Fibroblast of lung (primary cell): Measurements from ENCODE around the gene SPHK1.

Experiments
- EZH2 ChIP-seq: IDR thresholded peaks from 2 replicates; pipeline ENCODE4 v1.5.1; 2012; ENCODE audit warnings: low read length, control low read depth, mild to moderate bottlenecking; ENCODE audit errors: missing control alignments
- TF ChIP-seq, protein P1 (sequence below), 2 donors: IDR thresholded peaks in 1 of 2; conservative IDR thresholded peaks in 1 of 2; 1 replicate in 1 of 2; 2 replicates in 1 of 2; pipeline ENCODE4 v1.5.1; 2011 to 2012; ENCODE audit warnings: low read length in 2 of 2, control low read depth in 1 of 2, inconsistent platforms in 1 of 2, low read depth in 1 of 2, mild to moderate bottlenecking in 1 of 2

DNA sequence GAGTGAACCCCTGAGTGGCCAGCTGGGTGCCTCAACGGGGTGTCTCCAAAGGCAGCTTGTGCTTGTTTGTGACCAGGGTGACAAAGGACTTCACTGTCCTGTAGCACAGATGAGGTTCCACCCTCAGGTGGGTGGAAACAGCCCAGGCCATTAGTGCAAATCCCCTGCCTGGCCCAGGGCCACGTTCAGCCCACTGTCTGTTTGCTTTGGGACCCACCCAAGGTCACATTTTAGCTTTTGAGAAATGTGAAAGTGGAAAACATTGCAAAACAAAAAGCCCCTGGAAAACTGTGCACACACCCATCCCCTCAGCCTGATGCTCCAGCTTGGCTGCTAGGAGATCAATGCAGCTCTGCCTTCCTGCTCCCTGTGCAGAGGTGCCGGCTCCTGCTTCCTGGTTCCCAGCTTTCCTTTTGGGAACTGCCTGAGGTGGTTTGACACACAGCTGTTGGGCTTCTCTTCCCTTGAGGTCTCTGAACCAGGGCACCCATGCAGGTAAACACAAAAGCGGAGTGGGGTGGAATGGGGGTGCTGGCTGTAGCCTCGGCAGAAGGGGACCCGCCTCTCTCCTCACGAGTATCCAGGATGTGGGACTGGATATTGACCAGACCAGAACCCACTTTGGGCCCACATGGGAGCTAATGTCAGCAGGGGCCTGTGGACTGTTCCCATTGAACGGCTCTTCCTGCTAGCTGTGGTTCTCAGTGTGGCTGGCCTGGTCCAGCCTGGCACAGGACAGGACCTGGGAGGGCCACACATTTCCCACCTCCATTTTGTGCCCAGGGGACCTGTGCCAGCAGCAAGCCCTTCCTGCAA lies 7.9 kb upstream of the SPHK1 start:
- TF ChIP-seq, protein P1, sequence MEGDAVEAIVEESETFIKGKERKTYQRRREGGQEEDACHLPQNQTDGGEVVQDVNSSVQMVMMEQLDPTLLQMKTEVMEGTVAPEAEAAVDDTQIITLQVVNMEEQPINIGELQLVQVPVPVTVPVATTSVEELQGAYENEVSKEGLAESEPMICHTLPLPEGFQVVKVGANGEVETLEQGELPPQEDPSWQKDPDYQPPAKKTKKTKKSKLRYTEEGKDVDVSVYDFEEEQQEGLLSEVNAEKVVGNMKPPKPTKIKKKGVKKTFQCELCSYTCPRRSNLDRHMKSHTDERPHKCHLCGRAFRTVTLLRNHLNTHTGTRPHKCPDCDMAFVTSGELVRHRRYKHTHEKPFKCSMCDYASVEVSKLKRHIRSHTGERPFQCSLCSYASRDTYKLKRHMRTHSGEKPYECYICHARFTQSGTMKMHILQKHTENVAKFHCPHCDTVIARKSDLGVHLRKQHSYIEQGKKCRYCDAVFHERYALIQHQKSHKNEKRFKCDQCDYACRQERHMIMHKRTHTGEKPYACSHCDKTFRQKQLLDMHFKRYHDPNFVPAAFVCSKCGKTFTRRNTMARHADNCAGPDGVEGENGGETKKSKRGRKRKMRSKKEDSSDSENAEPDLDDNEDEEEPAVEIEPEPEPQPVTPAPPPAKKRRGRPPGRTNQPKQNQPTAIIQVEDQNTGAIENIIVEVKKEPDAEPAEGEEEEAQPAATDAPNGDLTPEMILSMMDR (conservative IDR thresholded peaks at IDR 0.05 in 1 of 2, IDR thresholded peaks at IDR 0.05 in 1 of 2; ENCODE audit: low read depth in 1 of 2, low read length in 2 of 2): no peak
- no peak for TF ChIP-seq EZH2
